ENCODE results near the gene CTXND1.

The CTXND1 gene

DNA sequence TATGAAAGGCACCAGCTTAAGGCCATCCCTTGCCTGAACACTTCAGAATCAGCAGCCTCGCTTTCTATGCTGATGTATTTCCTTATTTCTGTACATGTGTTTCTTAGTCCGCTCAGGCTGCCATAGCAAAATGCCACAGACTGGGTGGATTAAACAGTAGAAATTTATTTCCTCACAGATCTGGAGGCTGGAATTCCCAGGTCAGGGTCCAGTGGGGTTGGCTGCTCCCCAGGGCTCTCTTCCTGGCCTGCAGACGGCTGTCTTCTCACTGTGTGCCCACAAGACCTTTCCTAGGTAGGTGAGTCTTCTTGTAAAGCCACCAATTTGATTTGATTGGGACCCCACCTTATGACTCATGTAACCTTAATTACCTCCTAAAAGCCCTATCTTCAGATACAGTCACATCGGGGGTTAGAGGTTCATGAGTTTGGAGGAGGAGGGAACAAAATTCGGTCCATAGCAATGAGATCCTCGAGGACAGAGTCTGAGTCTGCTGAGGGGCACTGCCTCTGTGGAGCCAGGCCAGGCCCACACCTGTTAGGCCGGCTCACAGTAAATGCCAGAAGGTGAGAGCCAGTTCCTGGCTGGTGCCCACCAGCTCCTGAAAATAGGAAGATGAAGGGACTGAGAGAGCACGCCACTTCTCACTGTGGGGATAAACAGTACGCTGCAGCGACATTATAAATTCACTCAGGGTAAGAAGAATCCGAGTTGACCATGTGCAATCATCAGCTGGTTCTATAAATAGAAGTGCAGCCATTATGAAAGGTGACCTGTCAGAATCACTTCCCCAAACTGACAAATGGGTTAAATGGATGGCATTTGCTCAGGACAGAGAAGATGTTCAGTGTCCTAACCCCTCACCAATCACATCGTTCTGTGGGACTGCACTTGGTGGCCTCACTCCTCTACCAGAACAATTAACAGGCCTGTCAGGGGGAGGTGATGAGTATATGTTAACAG, 41.1 kb downstream of the CTXND1 start:
- no peak for DNase-seq (ENCODE audit: low read depth in 2 of 2, low spot score in 1 of 2)

DNA sequence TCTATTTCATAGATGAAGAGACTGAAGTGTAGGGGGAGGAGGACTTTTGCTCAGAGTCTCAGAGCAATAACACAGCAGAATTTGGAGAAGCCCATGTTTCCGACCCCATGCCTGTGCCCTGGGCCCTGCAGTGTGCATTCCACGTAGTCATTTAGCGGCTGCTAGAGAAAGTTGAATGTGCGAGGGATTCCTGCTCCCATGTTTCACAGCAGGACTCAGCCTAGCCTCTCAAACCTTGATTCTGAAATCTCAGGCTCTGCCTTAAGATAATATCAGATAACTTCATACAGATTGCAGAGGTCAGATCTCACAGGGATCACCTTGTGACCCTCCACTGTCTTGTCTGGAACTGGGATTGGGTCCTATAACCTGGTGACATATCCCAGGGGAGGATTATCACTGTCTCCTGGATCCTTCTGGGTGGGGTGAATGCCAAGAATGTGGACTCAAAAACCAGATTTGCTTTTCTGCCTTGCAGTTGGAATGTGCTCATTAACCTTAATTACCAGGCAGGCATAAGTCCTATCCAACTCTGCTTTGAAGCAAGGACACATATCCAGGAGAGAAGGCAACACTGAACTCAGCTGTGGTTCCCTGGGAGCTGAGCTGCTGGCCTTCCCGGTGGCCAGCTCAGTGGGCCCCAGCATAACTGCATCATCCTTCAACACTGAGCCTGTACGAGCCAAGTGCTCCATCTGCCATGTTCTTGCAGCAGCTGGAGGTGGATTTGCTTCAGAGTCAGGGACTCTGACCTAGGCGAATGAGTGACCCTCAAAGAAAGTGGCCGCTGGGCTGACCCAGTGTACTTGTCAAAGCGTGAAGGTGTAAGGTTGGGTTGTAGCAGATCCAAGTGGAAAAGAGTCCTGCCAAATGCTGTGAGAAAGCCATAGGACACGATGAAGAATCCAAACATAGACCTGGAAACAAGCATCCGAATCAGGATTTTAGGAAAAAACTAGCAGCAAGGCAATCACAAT, 43.0 kb downstream of the CTXND1 start:
- DNase-seq (ENCODE audit: low read depth in 2 of 2, low spot score in 1 of 2) = no peak

DNA sequence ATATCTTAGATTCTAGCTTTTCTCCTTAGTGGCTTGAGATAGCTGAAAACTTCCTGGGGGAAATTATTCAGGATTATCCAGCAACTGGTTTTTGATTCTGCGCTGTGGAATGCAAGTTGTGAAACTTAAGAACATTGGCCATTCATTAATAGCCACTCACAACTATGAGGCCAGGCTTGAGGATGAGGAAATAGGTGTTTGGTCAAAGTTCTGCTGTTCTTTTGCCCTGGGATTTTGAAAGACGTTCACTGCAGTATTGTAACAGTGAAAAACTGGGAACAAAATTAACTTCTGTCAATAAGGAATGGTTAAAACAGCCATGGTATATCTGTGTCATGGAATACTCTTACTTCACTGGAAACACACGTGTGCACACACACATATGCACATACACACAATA, 44.1 kb downstream of the CTXND1 start:
- no peak for DNase-seq (ENCODE audit: low read depth in 2 of 2, low spot score in 1 of 2)

DNA sequence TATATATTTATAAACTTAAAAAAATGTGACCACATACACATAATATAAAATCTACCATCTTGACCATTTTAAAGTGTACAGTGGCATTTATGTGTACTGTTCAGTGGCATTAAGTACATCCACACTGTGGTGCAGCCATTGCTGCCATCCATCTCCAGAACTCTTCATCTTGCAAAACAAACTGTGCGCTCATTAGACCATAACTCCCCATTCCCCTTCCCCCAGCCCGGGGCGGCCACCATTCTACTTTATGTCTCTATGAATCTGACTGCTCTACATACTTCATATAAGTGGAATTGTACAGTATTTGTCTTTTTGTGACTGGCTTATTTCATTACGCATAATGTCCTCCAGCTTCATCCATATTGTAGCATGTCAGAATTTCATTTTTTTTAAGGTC, 47.8 kb downstream of the CTXND1 start:
- DNase-seq (ENCODE audit: low read depth in 2 of 2, low spot score in 1 of 2) = no peak

DNA sequence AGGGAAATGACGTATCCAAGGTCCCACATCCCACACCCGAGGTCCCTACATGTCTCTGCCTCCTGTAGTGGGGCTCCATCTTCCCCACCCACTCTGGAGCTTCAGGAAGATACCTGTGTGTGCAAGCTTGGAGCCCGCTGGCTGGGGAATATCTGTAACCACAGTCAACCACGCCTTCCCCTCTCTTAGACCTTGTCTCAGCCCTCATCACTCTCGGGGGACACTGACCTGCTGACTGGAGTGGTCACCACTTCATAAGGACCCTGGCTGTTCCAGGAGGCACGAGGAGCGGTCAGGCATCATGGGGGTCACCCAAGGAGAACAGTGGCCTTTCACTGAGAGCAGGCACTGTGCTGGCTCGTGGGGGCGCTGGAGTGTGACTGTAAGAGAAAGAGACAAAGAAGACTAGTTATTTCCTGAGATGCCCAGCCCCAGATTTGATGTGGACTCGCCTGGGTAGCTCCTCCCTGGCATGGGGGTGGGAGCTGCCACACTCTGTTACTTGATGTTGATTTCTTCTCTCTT, 48.6 kb downstream of the CTXND1 start:
- no peak for DNase-seq (ENCODE audit: low read depth in 2 of 2, low spot score in 1 of 2)

DNA sequence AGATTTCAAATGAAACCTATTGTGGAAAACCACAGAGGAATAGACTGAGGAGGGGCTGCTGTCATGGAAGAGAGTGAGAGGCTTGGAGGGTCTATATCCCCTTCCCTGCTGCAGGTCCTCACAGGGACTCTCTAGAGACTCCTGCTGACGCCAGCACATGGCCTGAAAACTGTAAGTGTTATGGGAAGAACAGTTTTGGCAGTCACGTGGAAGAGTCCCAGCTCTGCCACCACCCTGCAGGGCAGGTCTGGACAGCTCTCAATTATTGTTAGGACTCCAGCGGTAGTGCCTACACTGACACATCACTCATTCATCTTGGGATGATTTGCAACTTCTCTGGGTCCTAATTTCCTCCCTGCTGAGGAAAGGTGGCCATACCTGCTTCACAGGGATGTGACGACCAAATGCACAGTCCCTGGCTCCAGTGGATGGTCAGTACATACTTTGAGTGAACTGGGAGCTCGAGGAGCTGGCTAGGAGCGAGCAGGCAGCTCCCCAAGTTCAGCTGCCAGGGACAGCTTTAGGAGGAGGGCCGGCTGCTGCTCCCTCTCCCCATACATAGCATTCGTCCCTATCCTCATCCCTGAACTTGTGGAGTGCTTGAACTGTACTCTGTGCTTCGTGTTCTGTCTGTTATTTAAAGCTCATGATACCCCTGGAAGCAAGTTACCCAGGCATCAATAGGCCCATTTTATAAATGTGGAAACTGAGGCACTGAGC, 49.2 kb downstream of the CTXND1 start:
- no peak for DNase-seq (ENCODE audit: low read depth in 2 of 2, low spot score in 1 of 2)

DNA sequence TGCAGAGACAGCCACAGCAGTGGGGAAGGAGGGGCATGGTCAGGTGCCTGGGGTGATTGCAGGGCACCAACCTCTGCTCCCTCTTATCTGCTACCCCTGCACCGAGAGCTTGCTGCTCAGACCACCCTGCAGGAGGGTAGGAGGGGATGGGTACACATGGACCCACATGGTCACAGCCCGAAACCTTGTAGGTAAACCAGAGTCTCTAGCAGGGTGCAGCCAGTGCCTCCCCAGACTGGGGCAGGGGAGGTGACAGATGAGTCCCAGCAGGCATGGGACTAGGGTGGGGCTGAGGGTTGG, 50.0 kb downstream of the CTXND1 start:
- no peak for DNase-seq (ENCODE audit: low read depth in 2 of 2, low spot score in 1 of 2)

DNA sequence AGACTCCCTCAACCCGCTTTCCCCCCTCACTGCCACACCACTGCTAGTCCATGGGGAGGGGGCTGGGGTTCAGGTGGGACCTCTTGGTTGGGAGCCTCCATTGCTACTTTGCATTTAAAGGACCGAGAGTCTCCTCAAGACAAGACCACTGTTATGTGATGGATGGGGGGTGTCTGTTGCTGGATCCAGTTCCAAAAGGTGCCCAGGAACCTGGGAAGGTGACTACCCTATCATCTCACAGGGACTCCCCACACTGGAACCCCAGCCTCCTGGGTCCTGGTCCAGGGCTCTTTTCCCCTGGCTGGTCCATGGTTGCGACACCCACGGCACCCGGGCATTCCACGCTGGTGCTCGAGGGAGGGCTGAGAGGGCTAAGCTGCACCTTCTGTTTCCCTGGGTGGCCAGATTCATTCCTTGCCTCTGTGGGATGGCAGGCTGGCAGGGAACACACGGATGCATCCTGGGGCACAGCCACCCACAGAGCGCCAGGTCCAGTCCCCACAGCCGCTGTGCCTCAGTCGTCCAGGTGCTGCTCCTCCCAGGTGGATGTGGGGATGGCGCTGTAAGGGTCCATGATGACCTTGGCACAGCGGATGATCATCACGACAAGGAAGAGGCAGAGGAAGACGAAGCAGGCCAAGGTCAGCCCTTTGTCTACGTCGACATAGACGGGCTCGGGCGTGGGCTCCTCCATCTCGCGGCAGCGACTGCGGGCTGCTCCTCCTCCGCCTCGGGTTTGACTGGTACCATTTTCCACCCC, 50.6 kb downstream of the CTXND1 start:
- no peak for DNase-seq (ENCODE audit: low read depth in 2 of 2, low spot score in 1 of 2)

DNA sequence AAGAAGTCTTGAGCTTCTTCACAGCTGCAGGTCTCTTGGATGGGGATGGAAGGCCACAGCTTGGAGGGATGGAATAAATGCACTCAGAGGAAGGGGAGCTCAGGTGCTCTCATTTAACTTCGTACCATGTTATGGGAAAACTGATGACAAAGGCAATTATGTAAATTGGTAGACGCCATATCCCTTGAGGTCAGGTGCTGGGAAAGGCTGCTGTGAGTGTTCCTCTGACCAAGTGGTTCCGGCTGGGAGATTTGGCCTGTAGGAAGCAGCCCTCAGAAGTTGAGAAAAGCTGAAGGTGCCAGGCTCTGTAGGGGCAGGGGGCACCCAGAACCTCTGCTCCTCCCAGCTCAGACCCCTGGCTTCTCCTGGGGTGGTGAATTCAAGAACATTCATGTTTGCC, 52.1 kb downstream of the CTXND1 start:
- no peak for DNase-seq (ENCODE audit: low read depth in 2 of 2, low spot score in 1 of 2)

DNA sequence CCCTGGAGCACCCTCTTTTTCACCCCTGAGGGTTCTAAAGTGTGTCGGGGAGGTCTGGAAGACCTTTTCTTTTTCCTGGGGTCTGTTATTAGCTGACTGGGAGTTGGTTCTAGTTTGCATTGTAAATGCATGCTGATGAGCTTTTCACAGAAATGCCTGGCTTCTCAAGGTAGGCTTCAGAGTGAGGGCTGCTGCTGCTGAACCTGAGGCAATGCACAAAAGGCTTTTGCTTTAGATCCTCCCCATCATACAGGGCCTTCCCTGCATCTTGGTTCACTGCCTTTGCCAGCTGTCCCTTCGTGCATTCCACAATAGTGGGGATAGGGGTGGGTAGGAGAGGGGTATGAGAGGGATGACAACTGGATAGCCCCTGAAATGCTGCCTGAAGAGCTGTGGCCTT, 52.6 kb downstream of the CTXND1 start:
- DNase-seq (ENCODE audit: low read depth in 2 of 2, low spot score in 1 of 2) = no peak

DNA sequence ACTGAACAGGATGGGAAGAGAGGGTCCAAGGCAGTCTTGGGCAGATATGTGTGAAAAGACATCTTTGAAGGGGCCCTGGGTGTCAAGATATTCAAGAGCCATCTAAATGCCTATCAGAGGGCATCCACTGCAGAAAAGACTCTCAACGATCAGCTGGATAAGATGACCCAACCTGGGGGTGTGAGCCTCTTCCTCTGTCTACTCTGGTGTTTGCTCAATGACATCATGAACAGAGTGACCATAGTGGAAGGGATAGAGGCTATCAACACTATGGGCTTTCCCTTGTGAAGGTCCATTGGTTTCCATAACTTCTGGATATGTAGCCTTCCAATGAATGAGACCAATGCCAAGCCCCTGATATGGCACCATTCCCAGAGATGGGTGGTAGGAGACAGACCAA, 57.1 kb downstream of the CTXND1 start:
- no peak for DNase-seq (ENCODE audit: low read depth in 2 of 2, low spot score in 1 of 2)

DNA sequence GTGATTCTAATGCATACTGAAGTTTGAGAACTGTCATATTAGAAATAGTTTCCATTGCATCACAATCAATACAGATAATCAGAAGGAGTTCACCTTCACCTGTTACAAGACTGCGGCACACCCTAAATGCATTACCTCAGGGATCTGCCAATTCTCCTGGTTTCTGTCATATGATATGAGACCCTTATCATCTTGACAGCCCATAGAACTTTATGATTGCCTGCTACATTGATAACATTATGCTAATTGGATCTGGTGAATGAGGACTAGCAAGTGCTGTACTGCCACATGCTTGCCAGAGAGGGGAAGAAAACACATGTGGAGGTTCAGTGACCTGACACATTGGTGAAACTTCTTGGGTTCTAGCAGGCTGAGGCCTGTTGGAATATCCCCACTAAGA, 57.8 kb downstream of the CTXND1 start:
- DNase-seq (ENCODE audit: low read depth in 2 of 2, low spot score in 1 of 2) = no peak

DNA sequence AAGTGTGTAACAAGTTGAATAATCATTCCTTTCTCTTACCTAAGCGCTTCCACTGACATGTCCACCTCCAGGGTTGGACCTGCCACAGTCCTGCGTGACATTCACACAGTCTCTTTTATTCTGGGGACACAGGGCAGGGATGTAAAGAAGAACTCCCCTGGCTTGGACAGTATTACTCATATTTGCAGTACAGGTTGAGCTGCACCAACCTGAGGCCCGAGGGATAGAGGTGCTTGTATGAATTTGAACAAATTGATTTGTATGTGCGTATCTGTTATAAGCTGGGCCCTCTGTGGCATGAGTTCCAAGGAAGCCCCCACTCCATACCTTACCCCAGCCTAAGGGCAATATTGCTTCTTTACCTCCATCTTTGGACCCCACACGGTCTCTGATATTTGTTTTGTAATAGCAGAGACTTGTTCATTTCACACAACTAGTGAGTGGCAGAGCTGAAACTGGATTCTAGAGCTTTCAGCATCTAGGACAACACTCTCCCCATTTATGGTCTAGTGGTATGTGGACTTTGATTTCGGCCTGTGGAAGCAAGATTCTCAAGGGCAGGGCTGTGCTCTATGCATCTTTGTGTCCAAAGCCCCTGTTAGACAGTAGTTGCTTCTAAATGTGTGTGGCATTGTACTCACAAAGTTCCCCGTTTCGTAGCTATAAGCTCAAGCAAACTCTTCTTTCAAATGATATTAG, 60.0 kb downstream of the CTXND1 start:
- DNase-seq (ENCODE audit: low read depth in 2 of 2, low spot score in 1 of 2) = no peak

DNA sequence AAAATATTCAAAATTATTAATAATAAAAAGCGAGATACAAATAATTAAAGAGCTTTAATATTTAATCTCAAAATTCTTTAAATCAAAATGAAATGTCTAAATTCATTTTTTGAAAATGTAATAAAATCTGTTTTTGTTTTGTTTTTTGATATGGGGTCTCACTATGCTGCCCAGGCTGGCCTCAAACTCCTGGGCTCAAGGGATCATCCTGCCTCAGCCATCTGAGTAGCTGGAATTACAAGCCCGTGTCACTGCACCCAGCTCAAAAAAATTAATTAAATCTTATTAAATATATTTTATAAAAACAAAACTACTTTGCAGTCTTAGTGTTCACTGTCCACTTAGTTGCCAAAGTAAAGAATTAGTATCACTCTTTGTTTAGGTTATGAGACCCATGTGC, 60.8 kb downstream of the CTXND1 start:
- no peak for DNase-seq (ENCODE audit: low read depth in 2 of 2, low spot score in 1 of 2)

DNA sequence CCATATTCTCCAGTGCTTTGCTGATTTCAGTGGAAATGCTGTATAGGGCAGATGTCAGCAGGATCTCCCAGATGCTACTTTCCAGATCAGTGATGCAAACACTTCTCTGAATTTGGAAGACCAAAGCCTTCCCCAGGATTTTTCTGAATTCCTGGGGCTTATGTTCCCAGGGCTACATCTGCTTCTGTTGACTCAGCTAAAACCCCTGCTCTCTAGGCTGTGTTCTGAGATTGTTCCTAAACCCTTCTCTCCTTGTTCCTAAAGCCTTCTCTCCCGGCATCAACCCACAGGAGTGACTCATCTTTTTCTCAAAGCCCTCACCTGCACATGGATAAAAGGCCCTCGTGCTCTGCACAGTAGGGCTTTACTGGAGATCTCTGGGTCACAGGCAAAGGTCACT, 63.8 kb downstream of the CTXND1 start:
- no peak for DNase-seq (ENCODE audit: low read depth in 2 of 2, low spot score in 1 of 2)

DNA sequence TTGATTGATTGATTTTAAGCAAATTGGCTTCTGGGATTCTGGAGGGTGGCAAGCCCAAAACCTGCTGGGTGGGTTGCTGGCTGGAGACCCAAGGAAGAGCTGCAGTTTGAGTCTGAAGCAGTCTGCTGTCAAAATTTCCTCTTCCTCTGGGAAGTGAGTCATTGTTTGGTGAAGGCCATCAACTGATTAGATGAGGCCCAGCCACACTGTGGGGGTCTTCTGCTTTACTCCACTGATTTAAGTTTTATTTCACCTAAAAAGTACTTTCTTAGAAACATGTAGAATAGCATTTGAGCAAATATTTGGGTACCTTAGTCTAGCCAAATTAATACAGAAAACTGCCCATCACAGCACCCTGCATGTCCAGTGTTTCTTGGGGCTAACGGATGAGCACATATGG, 65.4 kb downstream of the CTXND1 start:
- DNase-seq (ENCODE audit: low read depth in 2 of 2, low spot score in 1 of 2) = no peak

DNA sequence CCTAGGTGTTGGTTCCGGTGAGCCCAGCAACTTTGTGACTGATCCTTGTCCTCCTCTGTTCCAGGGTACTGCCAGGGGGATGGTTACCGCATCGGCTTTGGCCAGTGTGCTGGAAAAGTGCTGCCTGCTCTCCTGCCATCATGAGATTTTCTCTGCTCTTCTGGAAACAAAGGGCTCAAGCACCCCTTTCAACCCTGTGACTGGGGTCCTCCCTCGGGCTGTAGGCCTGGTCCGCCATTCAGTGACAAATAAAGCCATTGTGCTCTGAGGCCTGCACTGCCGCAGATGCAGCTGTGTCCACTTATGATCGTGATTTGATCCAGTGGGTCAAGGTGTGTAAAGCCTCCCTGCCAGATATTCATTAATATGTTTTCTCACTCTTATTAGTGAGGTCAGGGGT, 65.9 kb downstream of the CTXND1 start:
- no peak for DNase-seq (ENCODE audit: low read depth in 2 of 2, low spot score in 1 of 2)

DNA sequence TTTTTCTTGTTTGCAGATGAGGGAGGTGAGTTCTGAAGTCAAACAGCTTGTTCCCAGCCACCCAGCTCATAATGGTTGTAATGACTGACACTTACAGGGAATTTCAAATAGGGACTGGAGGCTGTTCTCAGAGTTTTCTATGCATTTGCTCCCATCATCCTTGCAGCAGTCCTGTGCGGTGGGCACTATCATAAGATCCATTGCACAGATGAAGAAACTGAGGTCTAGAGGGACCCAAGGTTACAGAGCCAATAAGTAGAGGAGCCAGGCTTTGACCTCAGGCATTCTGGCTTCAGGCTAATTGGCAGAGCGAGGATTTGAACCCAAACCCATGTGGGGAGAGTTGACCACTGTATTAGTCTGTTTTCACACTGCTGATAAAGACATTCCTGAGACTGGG, 66.9 kb downstream of the CTXND1 start:
- DNase-seq (ENCODE audit: low read depth in 2 of 2, low spot score in 1 of 2) = no peak

DNA sequence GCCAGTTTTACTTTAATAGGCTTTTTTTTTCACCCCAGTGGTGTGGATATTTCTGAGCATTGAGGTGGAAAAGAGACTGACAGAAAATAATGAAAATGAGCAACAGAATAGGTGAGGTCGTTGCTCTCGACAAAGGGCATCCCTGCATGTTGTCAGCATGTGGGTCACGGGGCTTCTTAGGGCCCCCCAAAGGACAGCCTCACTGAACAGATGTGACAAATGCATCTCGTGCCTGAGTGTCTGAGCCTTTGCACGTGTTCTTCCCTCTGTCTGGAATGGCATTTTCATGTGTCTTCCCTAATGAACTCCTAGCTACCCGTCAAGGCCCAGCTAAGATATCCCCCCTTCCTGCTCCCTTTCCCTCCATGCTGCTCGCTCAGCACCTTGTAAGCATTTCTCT, 67.5 kb downstream of the CTXND1 start:
- DNase-seq (ENCODE audit: low read depth in 2 of 2, low spot score in 1 of 2) = no peak

DNA sequence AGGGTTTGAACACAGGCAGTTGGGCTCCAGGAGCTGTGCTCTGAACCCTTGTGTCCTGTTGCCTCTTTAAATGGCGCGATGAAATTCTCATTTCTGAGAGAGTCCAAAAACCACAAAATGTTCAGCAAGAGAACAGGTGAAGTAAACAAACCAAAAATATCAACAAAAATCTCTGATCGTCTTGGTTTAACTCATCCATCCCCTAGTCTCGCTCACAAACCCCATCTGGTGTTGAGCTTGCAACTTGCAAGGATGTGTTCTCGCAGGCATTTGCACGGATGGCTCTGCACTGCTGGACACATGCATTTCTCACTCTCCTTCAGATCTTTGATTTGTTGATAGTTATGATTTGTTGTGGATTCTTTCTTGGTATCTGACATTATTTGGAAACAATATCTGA, 68.1 kb downstream of the CTXND1 start:
- DNase-seq (ENCODE audit: low read depth in 2 of 2, low spot score in 1 of 2) = no peak

All from stimulated activated CD8-positive, alpha-beta memory T cell treated with anti-CD3 and anti-CD28 coated beads, Interleukin-4, amount 100 ng/mL, for 1 hour (primary cell).